Skeletal muscle tissue (tissue), 4 donors: ENCODE data around the gene BCAS3. TPM values are rescaled to one million over a fixed set of nuclear protein-coding genes. Genes with fewer than 3 reads are reported as not detected.

ENCODE experiments used
- H3K27ac ChIP-seq: one replicate; pipeline ENCODE4 v1.7.0; 2013; ENCODE audit warnings: mild to moderate bottlenecking, low read depth, low read length, inconsistent platforms
- H3K27me3 ChIP-seq, 3 donors: one replicate each; pipeline ENCODE4 v1.7.0; 2013; ENCODE audit warnings: low read length in 3 of 3; ENCODE audit not compliant: control insufficient read depth in 3 of 3, insufficient read depth in 3 of 3
- H3K36me3 ChIP-seq, 3 donors: one replicate each; pipeline ENCODE4 v1.7.0; 2013; ENCODE audit warnings: low read length in 3 of 3; ENCODE audit not compliant: control insufficient read depth in 3 of 3, insufficient read depth in 3 of 3
- H3K4me1 ChIP-seq, 3 donors: one replicate each; pipeline ENCODE4 v1.7.0; 2013; ENCODE audit warnings: low read length in 3 of 3, mild to moderate bottlenecking in 3 of 3; ENCODE audit not compliant: control insufficient read depth in 3 of 3, insufficient read depth in 3 of 3
- H3K4me3 ChIP-seq, 3 donors: one replicate each; pipeline ENCODE4 v1.7.0; 2013; ENCODE audit warnings: low read length in 3 of 3
- H3K9ac ChIP-seq, 3 donors: one replicate each; pipeline ENCODE4 v1.7.0; 2013; ENCODE audit warnings: low read length in 3 of 3, mild to moderate bottlenecking in 3 of 3, moderate library complexity in 2 of 3, low read depth in 1 of 3
- H3K9me3 ChIP-seq, 3 donors: one replicate each; pipeline ENCODE4 v1.7.0; 2013; ENCODE audit warnings: low read length in 3 of 3; ENCODE audit not compliant: control insufficient read depth in 3 of 3
- total RNA-seq: library from RNA; depleted of rRNA; stranded (reverse); fragments of >200 nt; gene quantifications from one replicate; pipeline ENCODE4 v1.2.3, GENCODE V29; 2014
- donor health status: Osteomylitis.

BCAS3 gene
- total RNA-seq, 1 donor from 2014 or later: 25.1 TPM

DNA sequence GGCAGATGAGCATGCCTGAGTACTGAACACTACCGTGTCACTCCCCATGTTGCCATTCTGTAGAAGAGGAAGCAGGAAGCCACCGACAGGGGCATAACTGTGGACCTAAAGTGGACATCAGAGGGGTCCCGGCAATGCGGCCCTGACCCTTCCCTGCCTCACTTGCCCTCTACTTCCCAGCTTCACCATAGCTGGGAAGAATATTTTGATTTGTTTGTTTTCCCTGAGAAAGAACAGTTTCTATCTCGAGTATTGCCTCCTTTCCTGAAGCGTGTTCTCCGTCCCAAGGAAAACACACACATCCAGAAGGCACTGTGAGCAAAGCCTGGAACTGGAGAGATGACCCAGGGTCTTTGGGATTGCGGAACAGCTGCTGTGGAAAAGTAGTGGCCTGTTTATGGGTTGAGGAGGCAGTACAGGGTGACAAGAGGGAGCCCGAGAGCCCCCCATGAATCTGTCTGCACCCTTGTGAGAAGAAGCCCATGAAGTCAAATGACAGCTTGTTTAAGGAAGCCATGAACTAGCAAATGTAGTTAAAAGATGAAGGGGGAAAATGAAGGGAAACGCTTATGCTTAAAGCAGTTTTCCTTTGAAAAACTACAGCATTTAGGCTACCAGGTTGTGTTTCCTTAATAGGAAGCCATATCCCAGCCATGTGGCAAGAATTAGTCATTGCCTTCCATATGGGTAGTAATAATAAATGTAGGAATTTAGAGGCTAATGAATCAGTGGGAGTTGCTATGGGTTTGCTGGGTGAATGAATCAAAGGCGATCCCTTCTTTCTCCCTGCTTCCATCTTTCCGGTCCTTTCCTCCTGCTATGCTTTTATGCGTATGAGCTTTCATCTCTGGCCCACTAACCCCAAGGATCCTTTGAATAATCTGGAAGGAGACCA lies 632.0 kb downstream of the BCAS3 start:
- Histone ChIP-seq H3K27ac (no peak overlapping the region), H3K9me3 (no peaks in the 10 kb centered on the region), H3K4me1 (peaks cover 15 to 16% (median 15%) of the 10 kb centered on the region in 3 donors), H3K9ac (no peak overlapping the region), H3K27me3 (no peaks in the 10 kb centered on the region), H3K36me3 (no peaks in the 10 kb centered on the region), H3K4me3 (no peak overlapping the region)

DNA sequence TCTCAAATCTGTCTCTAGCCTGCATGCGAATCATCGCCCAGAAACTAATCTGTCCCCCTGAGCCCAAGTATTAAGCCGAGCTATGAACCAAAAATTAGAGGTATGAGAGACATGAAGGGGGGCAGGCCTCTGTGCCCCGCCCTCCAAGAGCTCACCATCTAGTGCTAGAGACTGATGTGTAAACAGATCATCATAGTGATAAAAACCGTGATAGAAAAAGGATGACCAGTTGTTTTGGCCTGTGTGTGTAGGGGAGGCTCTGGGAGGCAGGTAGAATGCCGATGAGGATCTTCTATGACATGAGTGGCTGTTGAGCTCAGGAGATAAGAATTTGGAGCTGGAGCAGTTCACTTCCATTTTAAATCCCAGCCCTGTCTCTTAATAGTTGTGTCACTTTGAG lies 632.9 kb downstream of the BCAS3 start:
- Histone ChIP-seq H3K27ac (no peak overlapping the region), H3K4me1 (peaks cover 18 to 21% (median 21%) of the 10 kb centered on the region in 3 donors), H3K36me3 (no peaks in the 10 kb centered on the region), H3K9ac (peak overlapping the region in 1 of 3 donors; percentile 16), H3K9me3 (no peaks in the 10 kb centered on the region), H3K27me3 (no peaks in the 10 kb centered on the region), H3K4me3 (no peak overlapping the region)

DNA sequence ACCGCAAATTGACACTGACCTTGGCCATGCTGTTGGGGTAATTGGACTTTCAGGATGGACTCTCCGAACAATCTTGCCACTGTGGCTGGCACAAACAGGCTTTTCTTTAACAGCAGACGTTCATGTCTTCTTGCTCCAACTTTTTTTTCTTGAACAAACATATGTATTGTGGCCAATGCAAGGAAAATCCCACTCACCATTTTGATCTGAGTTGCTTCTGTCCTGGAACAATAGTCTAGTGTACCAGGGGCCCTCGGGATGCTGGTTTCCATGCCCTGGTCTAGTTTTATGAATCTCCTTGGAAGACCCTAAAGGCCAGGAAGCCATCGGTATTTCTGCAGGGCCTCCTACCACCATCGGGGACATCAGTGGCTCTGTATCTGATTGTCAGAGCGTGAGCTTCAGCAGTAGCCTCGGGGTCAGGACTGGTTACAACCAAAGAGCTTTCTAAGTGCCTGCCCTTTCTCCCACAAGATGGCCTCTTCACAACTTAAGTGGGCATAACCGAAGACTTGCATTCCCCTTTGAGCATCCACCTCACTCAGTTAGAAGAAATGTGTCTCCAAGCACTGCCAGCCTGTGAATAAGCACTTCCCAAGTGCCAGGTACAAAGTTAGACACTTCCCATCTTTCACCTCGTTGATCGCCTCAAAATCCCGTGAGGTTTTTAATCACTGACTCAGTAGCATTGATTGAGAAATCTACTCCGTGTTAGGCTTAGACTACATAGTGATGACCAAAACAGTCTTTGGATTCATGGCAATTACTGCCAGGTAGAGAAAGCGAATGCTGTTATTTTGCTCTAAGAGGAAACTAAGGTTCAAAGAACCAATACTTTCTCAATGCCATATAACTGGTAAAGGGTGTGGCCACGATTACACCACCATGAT lies 635.0 kb downstream of the BCAS3 start:
- H3K27ac ChIP-seq: peak overlapping the region; percentile 51
- H3K9me3 ChIP-seq: no peaks in the 10 kb centered on the region
- H3K4me1 ChIP-seq: peaks cover 22 to 26% (median 23%) of the 10 kb centered on the region in 3 donors
- no peaks in the 10 kb centered on the region for H3K36me3 ChIP-seq
- H3K4me3 ChIP-seq: no peak overlapping the region
- no peak overlapping the region for H3K9ac ChIP-seq
- no peaks in the 10 kb centered on the region for H3K27me3 ChIP-seq

- H3K9ac ChIP-seq: peak overlapping the region in 2 of 3 donors; percentile 3 to 8
- H3K27ac ChIP-seq: peak overlapping the region; percentile 51
- no peaks in the 10 kb centered on the region for H3K27me3 ChIP-seq
- peak overlapping the region in 2 of 3 donors; percentile 32 to 41 for H3K4me3 ChIP-seq
- no peaks in the 10 kb centered on the region for H3K36me3 ChIP-seq
- no peaks in the 10 kb centered on the region for H3K9me3 ChIP-seq
- peaks cover 22 to 34% (median 23%) of the 10 kb centered on the region in 3 donors for H3K4me1 ChIP-seq
These were observed 636.0 kb downstream of the BCAS3 start for GRCh38 chr17:61313461-61314326.

- Histone ChIP-seq H3K9me3 (no peaks in the 10 kb centered on the region), H3K27ac (peak overlapping the region; percentile 51), H3K36me3 (no peaks in the 10 kb centered on the region), H3K9ac (peak overlapping the region in 1 of 3 donors; percentile 3), H3K4me1 (peaks cover 22 to 35% (median 23%) of the 10 kb centered on the region in 3 donors), H3K4me3 (peak overlapping the region in 2 of 3 donors; percentile 32 to 41), H3K27me3 (no peaks in the 10 kb centered on the region)
These were observed 636.9 kb downstream of the BCAS3 start for GRCh38 chr17:61314368-61315078.

- Histone ChIP-seq H3K27me3 (no peaks in the 10 kb centered on the region), H3K9me3 (no peaks in the 10 kb centered on the region), H3K9ac (no peak overlapping the region), H3K36me3 (no peaks in the 10 kb centered on the region), H3K4me3 (no peak overlapping the region), H3K27ac (no peak overlapping the region), H3K4me1 (peaks cover 22 to 35% (median 23%) of the 10 kb centered on the region in 3 donors)
These were observed 639.0 kb downstream of the BCAS3 start for GRCh38 chr17:61316633-61317032.

DNA sequence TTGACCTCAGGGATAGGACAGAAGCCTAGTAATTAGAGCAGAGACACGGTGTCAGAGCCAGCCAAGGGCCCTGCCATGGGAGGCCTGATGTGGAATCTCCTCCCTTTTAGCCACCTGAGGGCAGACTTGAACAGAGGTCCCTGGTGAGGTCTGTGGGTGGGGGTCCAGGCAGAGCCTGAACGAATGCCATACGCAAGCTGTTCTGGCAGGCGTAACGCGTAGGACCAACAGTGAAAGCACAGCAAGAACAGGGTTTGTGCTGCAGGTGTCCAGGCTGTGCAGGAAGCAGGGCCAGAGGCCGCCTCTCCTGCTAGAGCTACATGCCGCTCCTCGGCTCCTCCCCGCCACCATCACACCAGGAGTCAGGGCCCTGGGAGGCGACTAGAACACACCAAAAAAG lies 640.1 kb downstream of the BCAS3 start:
- Histone ChIP-seq H3K4me3 (no peak overlapping the region), H3K27ac (no peak overlapping the region), H3K9me3 (no peaks in the 10 kb centered on the region), H3K9ac (no peak overlapping the region), H3K36me3 (no peaks in the 10 kb centered on the region), H3K27me3 (no peaks in the 10 kb centered on the region), H3K4me1 (peaks cover 22 to 35% (median 23%) of the 10 kb centered on the region in 3 donors)

DNA sequence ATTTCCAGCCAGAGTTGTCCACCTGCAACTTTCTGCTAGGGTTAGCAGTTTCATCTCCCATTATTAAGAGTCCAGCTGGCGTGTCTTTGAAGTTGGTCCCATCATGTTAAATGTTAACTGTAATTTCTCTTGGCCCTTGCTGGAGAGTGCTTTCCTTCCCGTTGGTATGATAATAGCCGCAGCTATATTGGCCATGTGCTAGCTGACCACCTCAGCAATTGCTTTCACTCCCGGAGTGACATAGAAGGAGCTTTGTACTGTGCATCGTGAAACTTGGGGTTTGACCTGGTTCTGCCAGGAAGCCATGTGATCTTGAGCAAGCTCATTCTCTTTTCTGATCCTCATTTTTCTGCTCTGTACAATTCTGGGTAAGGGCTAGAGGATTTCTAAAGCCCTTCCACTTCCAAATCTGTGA lies 641.0 kb downstream of the BCAS3 start:
- H3K27ac ChIP-seq: no peak overlapping the region
- no peaks in the 10 kb centered on the region for H3K36me3 ChIP-seq
- no peaks in the 10 kb centered on the region for H3K9me3 ChIP-seq
- no peaks in the 10 kb centered on the region for H3K27me3 ChIP-seq
- H3K4me3 ChIP-seq: no peak overlapping the region
- H3K9ac ChIP-seq: no peak overlapping the region
- peaks cover 17 to 29% (median 21%) of the 10 kb centered on the region in 3 donors for H3K4me1 ChIP-seq

DNA sequence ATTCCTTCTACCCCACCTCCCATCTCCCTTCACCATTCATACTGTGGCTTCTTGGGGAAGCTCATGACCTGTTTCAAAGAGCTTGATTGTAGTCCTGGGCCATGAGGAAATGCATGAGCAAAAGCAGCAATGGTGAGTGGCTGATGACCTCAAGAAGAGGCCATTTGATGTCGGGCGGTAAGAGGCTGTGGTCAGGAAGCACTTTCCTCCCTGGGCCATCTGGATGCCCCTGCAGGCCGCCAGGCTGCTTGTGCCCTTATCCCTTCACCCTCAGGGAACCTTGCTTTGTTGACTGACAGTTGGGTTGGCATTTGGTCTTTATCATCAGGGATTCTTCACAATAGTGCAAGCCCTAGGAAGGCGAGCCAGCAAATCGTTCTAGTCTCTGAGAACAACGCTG lies 643.7 kb downstream of the BCAS3 start:
- H3K36me3 ChIP-seq: no peaks in the 10 kb centered on the region
- peaks cover 14 to 20% (median 14%) of the 10 kb centered on the region in 3 donors for H3K4me1 ChIP-seq
- no peak overlapping the region for H3K4me3 ChIP-seq
- no peak overlapping the region for H3K9ac ChIP-seq
- H3K27ac ChIP-seq: no peak overlapping the region
- H3K27me3 ChIP-seq: no peaks in the 10 kb centered on the region
- H3K9me3 ChIP-seq: no peaks in the 10 kb centered on the region
